Measurements from ENCODE around the gene KLHL30. TPM values are rescaled to one million over a fixed set of nuclear protein-coding genes. Genes with fewer than 3 reads are reported as not detected.
A peak's percentile ranks its signal among the peaks of the same experiment; 100 is the strongest.

KLHL30 gene
- polyA plus RNA-seq, 5 donors: 0.08 to 0.68 (median 0.18) TPM

- no peak for DNase-seq
These were observed 21.0 kb upstream of the KLHL30 start for GRCh38 chr2:238117199-238118154.

- DNase-seq: no peak
These were observed 18.6 kb upstream of the KLHL30 start for GRCh38 chr2:238119756-238120462.

GRCh38 chr2:238120463-238121298 lies 17.8 kb upstream of the KLHL30 start:
- no peak for DNase-seq

- DNase-seq: no peak
These were observed 16.8 kb upstream of the KLHL30 start for GRCh38 chr2:238121511-238122286.

GRCh38 chr2:238122287-238123217 lies 15.9 kb upstream of the KLHL30 start:
- no peak for DNase-seq

- DNase-seq: no peak
These were observed 15.1 kb upstream of the KLHL30 start for GRCh38 chr2:238123218-238123971.

GRCh38 chr2:238123991-238124470 lies 14.4 kb upstream of the KLHL30 start:
- DNase-seq: no peak

- no peak for DNase-seq
These were observed 13.9 kb upstream of the KLHL30 start for GRCh38 chr2:238124488-238125126.

- no peak for DNase-seq
These were observed 13.2 kb upstream of the KLHL30 start for GRCh38 chr2:238125127-238125885.

- no peak for DNase-seq
These were observed 12.1 kb upstream of the KLHL30 start for GRCh38 chr2:238126338-238126737.

GRCh38 chr2:238126775-238127164 lies 11.7 kb upstream of the KLHL30 start:
- no peak for DNase-seq

GRCh38 chr2:238127165-238128060 lies 11.1 kb upstream of the KLHL30 start:
- DNase-seq: peak; percentile 46 to 64

- no peak for DNase-seq
These were observed 10.4 kb upstream of the KLHL30 start for GRCh38 chr2:238128061-238128440.

GRCh38 chr2:238128534-238129001 lies 9.9 kb upstream of the KLHL30 start:
- no peak for DNase-seq

- no peak for DNase-seq
These were observed 9.1 kb upstream of the KLHL30 start for GRCh38 chr2:238129166-238130010.
